Activated T-helper 9 cell treated with anti-CD3 and anti-CD28 coated beads, Interleukin-2, amount 50 U/mL, for 16 hours (primary cell): ENCODE measurements around the gene SLC27A6.
"Not testable (repeated sequence)": the region's sequence is repeated elsewhere in the genome, so short reads cannot be mapped to it uniquely, and the experiment has no call there.

ENCODE experiments used
- DNase-seq: peaks from one replicate; pipeline ENCODE4 v3.0.0-alpha.2; 2020; ENCODE audit warnings: low read depth

The SLC27A6 gene

GRCh38 chr5:129001841-129002526, 36.7 kb downstream of the SLC27A6 start:
- no peak for DNase-seq

- DNase-seq, result no peak
Measured at GRCh38 chr5:129002527-129002842, 37.2 kb downstream of the SLC27A6 start.

- DNase-seq, result no peak
Measured at GRCh38 chr5:129003232-129003631, 37.9 kb downstream of the SLC27A6 start.

- DNase-seq, result no peak
Measured at GRCh38 chr5:129014185-129014584, 48.9 kb downstream of the SLC27A6 start.

- DNase-seq, result no peak
Measured at GRCh38 chr5:129018837-129019236, 53.5 kb downstream of the SLC27A6 start.

- DNase-seq, result no peak
Measured at GRCh38 chr5:129019401-129019908, 54.2 kb downstream of the SLC27A6 start.

GRCh38 chr5:129020683-129021082, 55.4 kb downstream of the SLC27A6 start:
- no peak for DNase-seq

- DNase-seq, result no peak
Measured at GRCh38 chr5:129021744-129022143, 56.5 kb downstream of the SLC27A6 start.

- no peak for DNase-seq
Measured at GRCh38 chr5:129022599-129022998, 57.3 kb downstream of the SLC27A6 start.

GRCh38 chr5:129027260-129027659, 62.0 kb downstream of the SLC27A6 start:
- DNase-seq, result no peak

- DNase-seq, result no peak
Measured at GRCh38 chr5:129031886-129032683, 66.8 kb downstream of the SLC27A6 start.

- DNase-seq, result not testable (repeated sequence)
Measured at GRCh38 chr5:129036257-129036656, 71.0 kb downstream of the SLC27A6 start.

GRCh38 chr5:129041196-129041881, 76.1 kb downstream of the SLC27A6 start:
- DNase-seq, result no peak

GRCh38 chr5:129042306-129042705, 77.0 kb downstream of the SLC27A6 start:
- no peak for DNase-seq

- DNase-seq, result no peak
Measured at GRCh38 chr5:129043894-129044293, 78.6 kb downstream of the SLC27A6 start.

- DNase-seq, result no peak
Measured at GRCh38 chr5:129046151-129046550, 80.9 kb downstream of the SLC27A6 start.

GRCh38 chr5:129048509-129048908, 83.2 kb downstream of the SLC27A6 start:
- DNase-seq, result no peak

- DNase-seq, result no peak
Measured at GRCh38 chr5:129049126-129049799, 84.0 kb downstream of the SLC27A6 start.

- no peak for DNase-seq
Measured at GRCh38 chr5:129051283-129051682, 86.0 kb downstream of the SLC27A6 start.

GRCh38 chr5:129053438-129053837, 88.2 kb downstream of the SLC27A6 start:
- DNase-seq, result no peak

- DNase-seq, result no peak
Measured at GRCh38 chr5:129057329-129057728, 92.0 kb downstream of the SLC27A6 start.

GRCh38 chr5:129061849-129062248, 96.6 kb downstream of the SLC27A6 start:
- DNase-seq, result no peak
